ENCODE data around the gene GLRA3.

The GLRA3 gene

GRCh38 chr4:174859904-174860303, 30.9 kb upstream of the GLRA3 start:
- no peaks in the 10 kb centered on the region for H3K9me3 ChIP-seq (ENCODE audit: severe bottlenecking)
- H3K27ac ChIP-seq: no peak overlapping the region

GRCh38 chr4:174856926-174857800, 28.1 kb upstream of the GLRA3 start:
- no peak for TF ChIP-seq CTCF (IDR thresholded peaks at IDR 0.05; ENCODE audit: low read depth, low read length)
- Histone ChIP-seq H3K27me3 (ENCODE audit: insufficient read depth, low read depth, severe bottlenecking) (no peaks in the 10 kb centered on the region), H3K27ac (no peak overlapping the region), H3K9me3 (ENCODE audit: severe bottlenecking) (no peaks in the 10 kb centered on the region), H3K36me3 (no peaks in the 10 kb centered on the region), H3K4me3 (ENCODE audit: low read depth, low read length) (no peak overlapping the region)
- no peak for DNase-seq

More at GRCh38 chr4:174859904-174860303, 30.9 kb upstream of the GLRA3 start:
- no peaks in the 10 kb centered on the region for H3K27me3 ChIP-seq (ENCODE audit: insufficient read depth, low read depth, severe bottlenecking)
- TF ChIP-seq CTCF (IDR thresholded peaks at IDR 0.05; ENCODE audit: low read depth, low read length): no peak
- no peaks in the 10 kb centered on the region for H3K36me3 ChIP-seq
- no peak for DNase-seq
- H3K4me3 ChIP-seq (ENCODE audit: low read depth, low read length): no peak overlapping the region

GRCh38 chr4:174855050-174855449, 26.0 kb upstream of the GLRA3 start:
- DNase-seq: no peak
- TF ChIP-seq CTCF (IDR thresholded peaks at IDR 0.05; ENCODE audit: low read depth, low read length): no peak
- no peaks in the 10 kb centered on the region for H3K27me3 ChIP-seq (ENCODE audit: insufficient read depth, low read depth, severe bottlenecking)

GRCh38 chr4:174853629-174854028, 24.6 kb upstream of the GLRA3 start:
- TF ChIP-seq CTCF (IDR thresholded peaks at IDR 0.05; ENCODE audit: low read depth, low read length): no peak
- no peaks in the 10 kb centered on the region for H3K9me3 ChIP-seq (ENCODE audit: severe bottlenecking)
- H3K27ac ChIP-seq: no peak overlapping the region
- DNase-seq: no peak
- no peak overlapping the region for H3K4me3 ChIP-seq (ENCODE audit: low read depth, low read length)
- no peaks in the 10 kb centered on the region for H3K36me3 ChIP-seq
- no peaks in the 10 kb centered on the region for H3K27me3 ChIP-seq (ENCODE audit: insufficient read depth, low read depth, severe bottlenecking)

More at GRCh38 chr4:174855050-174855449, 26.0 kb upstream of the GLRA3 start:
- H3K4me3 ChIP-seq (ENCODE audit: low read depth, low read length): no peak overlapping the region
- no peak overlapping the region for H3K27ac ChIP-seq
- no peaks in the 10 kb centered on the region for H3K9me3 ChIP-seq (ENCODE audit: severe bottlenecking)
- no peaks in the 10 kb centered on the region for H3K36me3 ChIP-seq

GRCh38 chr4:174848596-174848995, 19.5 kb upstream of the GLRA3 start:
- no peaks in the 10 kb centered on the region for H3K36me3 ChIP-seq
- no peak for TF ChIP-seq CTCF (IDR thresholded peaks at IDR 0.05; ENCODE audit: low read depth, low read length)
- DNase-seq: no peak
- no peaks in the 10 kb centered on the region for H3K27me3 ChIP-seq (ENCODE audit: insufficient read depth, low read depth, severe bottlenecking)
- no peaks in the 10 kb centered on the region for H3K9me3 ChIP-seq (ENCODE audit: severe bottlenecking)
- H3K27ac ChIP-seq: no peak overlapping the region
- H3K4me3 ChIP-seq (ENCODE audit: low read depth, low read length): no peak overlapping the region

Data from WERI-Rb-1 (cell line).